Measurements from ENCODE around the gene TXNDC12. TPM values are rescaled to one million over a fixed set of nuclear protein-coding genes. Genes with fewer than 3 reads are reported as not detected.
"Not testable (repeated sequence)": the region's sequence is repeated elsewhere in the genome, so short reads cannot be mapped to it uniquely, and the experiment has no call there.

TXNDC12 gene
- 21.2 TPM for total RNA-seq
- long read RNA-seq, transcript TXNDC12-201 (7 exons, 2,396 nt), result major isoform, 17 of 17 reads
- long read RNA-seq, partial matches to known transcripts, result 0 of 17 reads
- long read RNA-seq, other reads (novel, unspliced or antisense), result 0 of 17 reads

- DNase-seq (ENCODE audit: missing footprints) (peak; percentile 92), ATAC-seq (peak; percentile 86)
- intact Hi-C loops (cut with DNase I), result loop anchor here (2.0 to 10.0 kb wide), 3 partner anchors 22 to 1170 kb away; partner anchors contain the start of genes CZIB, KTI12 and NRDC
Measured at GRCh38 chr1:52055066-52055865, at the start of gene TXNDC12. Gene TXNDC12, minus strand, starts transcription at chr1:52055191. Its CDS starts 95 bp downstream, at chr1:52055096.

GRCh38 chr1:52102336-52103013 is 47.5 kb upstream of the TXNDC12 start:
- DNase-seq (ENCODE audit: missing footprints), result no peak
- ATAC-seq, result no peak
- intact Hi-C loops (cut with DNase I), result no loop called here

DNA sequence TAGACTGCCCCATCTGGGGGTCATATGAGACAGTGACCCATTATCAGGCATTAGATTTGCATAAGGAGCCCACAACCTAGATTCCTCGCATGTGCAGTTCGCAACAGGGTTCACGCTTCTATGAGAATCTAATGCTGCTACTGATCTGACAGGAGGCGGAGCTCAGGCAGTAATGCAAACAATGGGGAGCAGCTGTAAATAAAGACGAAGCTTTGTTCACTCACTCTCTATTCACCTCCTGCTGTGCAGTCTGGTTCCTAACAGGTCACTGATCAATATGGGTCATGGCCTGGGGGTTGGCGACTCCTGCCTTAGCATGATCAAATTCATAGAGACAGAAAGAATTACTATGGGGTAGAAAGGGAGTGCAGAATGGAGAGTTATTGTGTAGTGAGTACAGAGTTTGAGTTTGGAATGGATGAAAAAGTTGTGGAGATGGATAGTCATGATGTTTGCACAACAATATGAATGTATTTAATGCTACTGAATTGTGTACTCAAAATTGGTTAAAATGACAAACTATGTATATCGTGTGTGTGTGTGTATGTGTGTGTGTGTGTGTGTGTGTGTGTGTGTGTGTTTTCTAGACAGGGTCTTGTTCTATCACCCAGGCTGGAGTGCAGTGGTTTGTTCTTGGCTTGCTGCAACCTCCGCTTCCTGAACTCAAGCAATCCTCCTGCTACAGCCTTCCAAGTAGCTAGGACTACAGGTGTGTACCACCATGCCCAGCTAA is 43.3 kb upstream of the TXNDC12 start:
- intact Hi-C loops (cut with DNase I), result no loop called here
- DNase-seq (ENCODE audit: missing footprints), result no peak
- no peak for ATAC-seq

GRCh38 chr1:52096216-52096615 is 41.2 kb upstream of the TXNDC12 start:
- no peak for DNase-seq (ENCODE audit: missing footprints)
- ATAC-seq, result no peak
- intact Hi-C loops (cut with DNase I), result no loop called here

- DNase-seq (ENCODE audit: missing footprints); ATAC-seq; intact Hi-C loops (cut with DNase I): not testable (repeated sequence)
Measured at GRCh38 chr1:52094300-52094699, 39.3 kb upstream of the TXNDC12 start.

GRCh38 chr1:52087892-52088291 is 32.9 kb upstream of the TXNDC12 start:
- intact Hi-C loops (cut with DNase I); DNase-seq (ENCODE audit: missing footprints); ATAC-seq: not testable (repeated sequence)

DNA sequence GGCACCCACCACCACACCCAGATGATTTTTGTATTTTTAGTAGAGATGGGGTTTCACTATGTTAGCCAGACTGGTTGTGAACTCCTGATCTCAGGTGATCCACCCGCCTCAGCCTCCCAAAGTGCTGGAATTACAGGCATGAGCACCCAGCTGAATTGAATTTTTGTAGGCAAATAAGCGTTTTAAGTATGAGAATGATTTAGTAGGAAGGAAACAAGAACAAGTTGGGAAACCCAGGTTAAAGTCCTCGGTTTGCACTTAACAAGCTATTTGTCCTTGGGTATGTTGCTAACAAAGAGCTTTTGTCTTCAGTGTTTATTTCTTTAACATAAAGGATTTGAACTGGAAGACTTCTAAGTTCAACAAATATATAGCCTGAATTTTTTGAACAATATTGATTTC is 25.0 kb upstream of the TXNDC12 start:
- DNase-seq (ENCODE audit: missing footprints) (no peak), ATAC-seq (no peak)
- intact Hi-C loops (cut with DNase I), result no loop called here

DNA sequence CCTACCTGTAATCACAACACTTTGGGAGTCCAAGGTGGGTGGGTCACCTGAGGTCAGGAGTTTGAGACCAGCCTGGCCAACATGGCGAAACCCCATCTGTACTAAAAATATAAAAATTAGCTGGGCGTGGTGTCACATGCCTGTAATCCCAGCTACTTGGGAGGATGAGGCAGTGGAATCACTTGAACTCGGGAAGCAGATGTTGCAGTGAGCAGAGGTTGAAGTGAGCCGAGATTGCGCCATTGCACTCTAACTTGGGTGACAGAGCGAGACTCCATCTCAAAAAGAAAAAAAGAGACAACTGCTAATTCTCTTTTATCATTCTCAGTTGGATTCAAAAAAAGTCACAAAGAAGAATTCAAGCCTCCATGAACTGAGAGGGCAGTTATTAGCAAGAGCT is 22.3 kb upstream of the TXNDC12 start:
- intact Hi-C loops (cut with DNase I); DNase-seq (ENCODE audit: missing footprints); ATAC-seq: not testable (repeated sequence)

DNA sequence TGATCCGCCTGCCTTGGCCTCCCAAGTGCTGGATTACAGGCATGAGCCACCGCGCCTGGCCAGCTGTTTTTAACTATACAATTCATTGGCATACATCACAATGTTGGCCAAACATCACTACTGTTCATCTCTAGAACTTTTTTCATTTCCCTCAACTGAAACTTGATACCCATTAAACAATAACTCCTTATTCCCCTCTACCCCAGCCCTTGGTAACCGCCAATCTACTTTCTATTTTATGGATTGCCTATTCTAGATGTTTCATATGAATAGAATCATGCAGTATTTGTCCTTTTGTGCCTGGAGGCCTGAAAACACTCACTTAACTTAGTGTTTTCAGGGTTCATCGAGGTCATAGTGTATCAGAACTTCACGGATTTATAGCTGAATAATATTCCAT is 17.3 kb upstream of the TXNDC12 start:
- intact Hi-C loops (cut with DNase I), result no loop called here
- ATAC-seq (no peak), DNase-seq (ENCODE audit: missing footprints) (no peak)

- DNase-seq (ENCODE audit: missing footprints) (no peak), ATAC-seq (no peak)
Measured at GRCh38 chr1:52070704-52071103, 15.7 kb upstream of the TXNDC12 start.

GRCh38 chr1:52063192-52063591 is 8.2 kb upstream of the TXNDC12 start:
- DNase-seq (ENCODE audit: missing footprints) (no peak), ATAC-seq (no peak)
- intact Hi-C loops (cut with DNase I), result no loop called here

More at GRCh38 chr1:52070704-52071103, 15.7 kb upstream of the TXNDC12 start:
- intact Hi-C loops (cut with DNase I), result no loop called here

- intact Hi-C loops (cut with DNase I), result no loop called here
- ATAC-seq (no peak), DNase-seq (ENCODE audit: missing footprints) (no peak)
Measured at GRCh38 chr1:52060822-52061221, 5.8 kb upstream of the TXNDC12 start.

GRCh38 chr1:52059888-52060287 is 4.9 kb upstream of the TXNDC12 start:
- ATAC-seq, result no peak

GRCh38 chr1:52059321-52059720 is 4.3 kb upstream of the TXNDC12 start:
- DNase-seq (ENCODE audit: missing footprints), result no peak
- ATAC-seq, result no peak
- intact Hi-C loops (cut with DNase I), result loop anchor here (5.0 to 10.0 kb wide), 2 partner anchors 182 to 1165 kb away; partner anchors contain the start of genes CZIB and NRDC

More at GRCh38 chr1:52059888-52060287, 4.9 kb upstream of the TXNDC12 start:
- no peak for DNase-seq (ENCODE audit: missing footprints)
- intact Hi-C loops (cut with DNase I), result loop anchor here (5.0 to 10.0 kb wide), 2 partner anchors 183 to 1165 kb away; partner anchors contain the start of genes CZIB and NRDC

DNA sequence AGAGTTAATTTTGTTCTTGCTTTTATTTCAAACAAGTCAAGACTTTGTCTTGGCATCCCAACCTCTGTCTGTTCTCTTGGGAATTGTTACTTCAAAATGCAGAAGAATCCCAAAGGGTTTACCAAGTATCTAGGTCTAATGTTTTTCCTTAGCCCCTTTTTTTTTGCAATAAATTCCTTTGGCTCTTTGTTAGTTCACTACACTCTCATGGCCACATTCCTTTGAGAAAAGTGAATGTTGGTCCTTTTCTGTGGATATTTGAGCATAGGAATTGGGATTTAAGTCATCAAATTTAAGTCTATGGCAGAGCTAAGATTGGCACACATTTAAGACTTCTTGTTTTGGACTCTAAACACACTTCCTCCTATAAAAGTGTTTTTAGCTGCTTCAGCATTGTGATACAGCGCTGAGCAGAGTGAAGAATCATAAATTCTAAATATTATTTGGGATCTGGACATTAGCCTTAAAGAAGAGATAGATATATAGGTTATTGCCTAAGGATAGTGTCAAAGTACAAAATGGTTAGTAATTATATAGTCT is 3.0 kb upstream of the TXNDC12 start:
- DNase-seq (ENCODE audit: missing footprints) (no peak), ATAC-seq (no peak)
- intact Hi-C loops (cut with DNase I), result loop anchor here (5.0 to 10.0 kb wide), 2 partner anchors 181 to 1167 kb away; partner anchors contain the start of genes CZIB and NRDC

DNA sequence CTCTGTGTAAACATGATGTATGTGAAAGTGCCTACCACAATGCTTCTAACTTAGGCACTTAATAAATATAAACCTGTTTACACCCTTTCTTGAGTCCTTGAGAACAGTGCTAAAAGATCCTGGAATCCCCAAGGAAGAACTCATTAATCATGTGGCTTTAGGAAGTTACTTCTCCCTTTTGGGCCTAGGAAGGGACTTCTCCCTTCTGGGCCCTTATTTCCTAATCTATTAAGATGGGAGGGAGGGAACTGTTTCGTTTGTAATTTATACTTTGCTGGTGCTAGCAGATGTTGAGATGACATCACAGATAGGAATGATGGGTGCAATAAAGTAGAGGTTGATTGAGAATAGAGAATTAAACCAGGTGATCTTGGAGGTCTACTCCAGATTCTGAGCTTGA is 2.3 kb upstream of the TXNDC12 start:
- intact Hi-C loops (cut with DNase I), result loop anchor here (5.0 to 10.0 kb wide), 2 partner anchors 180 to 1168 kb away; partner anchors contain the start of genes CZIB and NRDC
- ATAC-seq (no peak), DNase-seq (ENCODE audit: missing footprints) (no peak)

DNA sequence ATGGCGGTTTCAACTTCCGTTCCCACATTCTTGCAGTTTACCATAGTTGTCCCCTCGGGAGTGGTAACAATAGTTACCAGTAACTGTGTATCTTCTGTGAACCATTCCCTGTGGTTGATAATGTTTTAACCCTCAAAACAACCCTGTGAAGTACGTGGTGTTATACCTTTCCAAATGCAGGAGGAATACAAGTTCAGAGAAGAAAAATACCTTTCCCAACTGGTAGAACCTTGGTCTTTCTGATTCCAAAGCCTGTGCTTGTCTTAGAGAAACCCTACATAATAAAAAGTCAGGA is 1.9 kb upstream of the TXNDC12 start:
- intact Hi-C loops (cut with DNase I), result loop anchor here (5.0 to 10.0 kb wide), 2 partner anchors 180 to 1168 kb away; partner anchors contain the start of genes CZIB and NRDC
- no peak for DNase-seq (ENCODE audit: missing footprints)
- ATAC-seq, result no peak

- peak; percentile 99 for DNase-seq (ENCODE audit: missing footprints)
- intact Hi-C loops (cut with DNase I), result loop anchor here (5.0 to 10.0 kb wide), 2 partner anchors 179 to 1168 kb away; partner anchors contain the start of genes CZIB and NRDC
- peak; percentile 98 for ATAC-seq
Measured at GRCh38 chr1:52056163-52056936, 1.4 kb upstream of the TXNDC12 start, which contains the start of gene BTF3L4. Gene BTF3L4, plus strand, starts transcription at chr1:52056295. Its CDS starts 3,553 bp downstream, at chr1:52059848.

Data from Right ventricle myocardium inferior (tissue), 1 donor.